ENCODE results near the gene HLTF.

DNA sequence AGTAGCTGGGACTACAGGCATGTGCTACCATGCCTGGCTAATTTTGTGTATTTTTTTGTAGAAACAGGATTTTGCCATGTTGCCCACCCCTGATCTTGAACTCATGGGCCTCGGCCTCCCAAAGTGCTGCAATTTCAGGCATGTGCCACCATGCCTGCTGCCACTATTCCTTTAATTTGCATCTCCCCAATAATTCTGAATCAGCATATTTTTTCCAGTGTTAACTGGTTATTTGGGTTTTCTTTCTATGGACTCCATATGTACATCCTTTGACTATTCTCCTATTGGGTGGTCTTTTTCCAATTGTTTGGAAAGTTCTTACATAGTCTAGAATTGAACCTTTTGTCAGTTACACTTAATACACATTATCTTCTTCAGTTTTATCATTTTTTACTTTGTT lies 28.1 kb downstream of the HLTF start:
- TF ChIP-seq POLR2A (IDR thresholded peaks at IDR 0.05): no peak
- TF ChIP-seq, protein P1, sequence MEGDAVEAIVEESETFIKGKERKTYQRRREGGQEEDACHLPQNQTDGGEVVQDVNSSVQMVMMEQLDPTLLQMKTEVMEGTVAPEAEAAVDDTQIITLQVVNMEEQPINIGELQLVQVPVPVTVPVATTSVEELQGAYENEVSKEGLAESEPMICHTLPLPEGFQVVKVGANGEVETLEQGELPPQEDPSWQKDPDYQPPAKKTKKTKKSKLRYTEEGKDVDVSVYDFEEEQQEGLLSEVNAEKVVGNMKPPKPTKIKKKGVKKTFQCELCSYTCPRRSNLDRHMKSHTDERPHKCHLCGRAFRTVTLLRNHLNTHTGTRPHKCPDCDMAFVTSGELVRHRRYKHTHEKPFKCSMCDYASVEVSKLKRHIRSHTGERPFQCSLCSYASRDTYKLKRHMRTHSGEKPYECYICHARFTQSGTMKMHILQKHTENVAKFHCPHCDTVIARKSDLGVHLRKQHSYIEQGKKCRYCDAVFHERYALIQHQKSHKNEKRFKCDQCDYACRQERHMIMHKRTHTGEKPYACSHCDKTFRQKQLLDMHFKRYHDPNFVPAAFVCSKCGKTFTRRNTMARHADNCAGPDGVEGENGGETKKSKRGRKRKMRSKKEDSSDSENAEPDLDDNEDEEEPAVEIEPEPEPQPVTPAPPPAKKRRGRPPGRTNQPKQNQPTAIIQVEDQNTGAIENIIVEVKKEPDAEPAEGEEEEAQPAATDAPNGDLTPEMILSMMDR (IDR thresholded peaks at IDR 0.05): no peak

Measured in thyroid gland (tissue), 4 donors.